NCI-H1092 treated with DMSO at 0.1 percent for 48 hours (cell line): ENCODE data around the gene PLA1A.

Experiments used
- DNase-seq: peaks from one replicate; lab custom pipeline; 2025; lab: John Stamatoyannopoulos, UW

The PLA1A gene

GRCh38 chr3:119637679-119638477 is 40.2 kb downstream of the PLA1A start:
- DNase-seq = no peak

GRCh38 chr3:119639494-119640350 is 42.0 kb downstream of the PLA1A start:
- DNase-seq = no peak

GRCh38 chr3:119641416-119641815 is 43.7 kb downstream of the PLA1A start:
- DNase-seq = no peak

GRCh38 chr3:119642746-119643473 is 45.2 kb downstream of the PLA1A start:
- no peak for DNase-seq

- no peak for DNase-seq
Measured at GRCh38 chr3:119643528-119643927, 45.8 kb downstream of the PLA1A start.

- DNase-seq = no peak
Measured at GRCh38 chr3:119644481-119644880, 46.8 kb downstream of the PLA1A start.

- no peak for DNase-seq
Measured at GRCh38 chr3:119645813-119646212, 48.1 kb downstream of the PLA1A start.

GRCh38 chr3:119647171-119647570 is 49.5 kb downstream of the PLA1A start:
- no peak for DNase-seq

GRCh38 chr3:119647843-119648575 is 50.3 kb downstream of the PLA1A start:
- no peak for DNase-seq

GRCh38 chr3:119649761-119650160 is 52.1 kb downstream of the PLA1A start:
- no peak for DNase-seq

- no peak for DNase-seq
Measured at GRCh38 chr3:119652306-119653033, 54.8 kb downstream of the PLA1A start.

GRCh38 chr3:119653876-119654275 is 56.2 kb downstream of the PLA1A start:
- no peak for DNase-seq

- DNase-seq = no peak
Measured at GRCh38 chr3:119657887-119658702, 60.4 kb downstream of the PLA1A start.

GRCh38 chr3:119658994-119659393 is 61.3 kb downstream of the PLA1A start:
- DNase-seq = no peak

GRCh38 chr3:119659606-119660291 is 62.1 kb downstream of the PLA1A start:
- DNase-seq = no peak

- DNase-seq = no peak
Measured at GRCh38 chr3:119660474-119661440, 63.1 kb downstream of the PLA1A start, which contains the start of gene POPDC2. TSS of gene POPDC2 (minus strand) at chr3:119660589. CDS start at chr3:119660423, 166 bp downstream.

- DNase-seq = no peak
Measured at GRCh38 chr3:119662604-119663373, 65.1 kb downstream of the PLA1A start.
